Measurements from ENCODE around the gene ICA1. TPM values are rescaled to one million over a fixed set of nuclear protein-coding genes. Genes with fewer than 3 reads are reported as not detected.

Gene ICA1
- total and polyA plus RNA-seq, 2 donors (not counting 3 experiments of a cell fraction or from before 2014, with no cell fraction given) = 19.0 to 47.1 TPM

GRCh38 chr7:8176370-8177081 lies 85.4 kb downstream of the ICA1 start:
- H3K79me2 ChIP-seq (ENCODE audit: control insufficient read depth, insufficient read depth, low read length) = no peaks in the 10 kb centered on the region
- TF ChIP-seq POLR2A (IDR thresholded peaks at IDR 0.05; ENCODE audit: low read depth, low read length) = no peak
- no peak for TF ChIP-seq POLR2AphosphoS5 (IDR thresholded peaks at IDR 0.05; ENCODE audit: insufficient read depth, low read depth, low read length)
- no peak for TF ChIP-seq MYC (IDR thresholded peaks at IDR 0.05; ENCODE audit: low read depth, low read length)
- TF ChIP-seq EZH2 (IDR thresholded peaks at IDR 0.05; ENCODE audit: borderline replicate concordance, low read depth, low read length, severe bottlenecking) = no peak
- no peak for TF ChIP-seq MAX (IDR thresholded peaks at IDR 0.05; ENCODE audit: insufficient read depth, insufficient read length)
- no peak for TF ChIP-seq GATA2 (IDR thresholded peaks at IDR 0.05; ENCODE audit: insufficient read depth, insufficient read length, low read depth, low read length)
- no peak for TF ChIP-seq JUN (IDR thresholded peaks at IDR 0.05; ENCODE audit: borderline replicate concordance, insufficient read depth, insufficient read length, low read depth)
- TF ChIP-seq FOS (IDR thresholded peaks at IDR 0.05; ENCODE audit: borderline replicate concordance, insufficient read depth, low read length) = no peak
- TF ChIP-seq, protein P1, sequence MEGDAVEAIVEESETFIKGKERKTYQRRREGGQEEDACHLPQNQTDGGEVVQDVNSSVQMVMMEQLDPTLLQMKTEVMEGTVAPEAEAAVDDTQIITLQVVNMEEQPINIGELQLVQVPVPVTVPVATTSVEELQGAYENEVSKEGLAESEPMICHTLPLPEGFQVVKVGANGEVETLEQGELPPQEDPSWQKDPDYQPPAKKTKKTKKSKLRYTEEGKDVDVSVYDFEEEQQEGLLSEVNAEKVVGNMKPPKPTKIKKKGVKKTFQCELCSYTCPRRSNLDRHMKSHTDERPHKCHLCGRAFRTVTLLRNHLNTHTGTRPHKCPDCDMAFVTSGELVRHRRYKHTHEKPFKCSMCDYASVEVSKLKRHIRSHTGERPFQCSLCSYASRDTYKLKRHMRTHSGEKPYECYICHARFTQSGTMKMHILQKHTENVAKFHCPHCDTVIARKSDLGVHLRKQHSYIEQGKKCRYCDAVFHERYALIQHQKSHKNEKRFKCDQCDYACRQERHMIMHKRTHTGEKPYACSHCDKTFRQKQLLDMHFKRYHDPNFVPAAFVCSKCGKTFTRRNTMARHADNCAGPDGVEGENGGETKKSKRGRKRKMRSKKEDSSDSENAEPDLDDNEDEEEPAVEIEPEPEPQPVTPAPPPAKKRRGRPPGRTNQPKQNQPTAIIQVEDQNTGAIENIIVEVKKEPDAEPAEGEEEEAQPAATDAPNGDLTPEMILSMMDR (IDR thresholded peaks at IDR 0.05; ENCODE audit: extremely low read depth in 1 of 2, insufficient read depth in 1 of 2, low read depth in 1 of 2, low read length in 2 of 2) = no peak
- H3K27ac ChIP-seq (ENCODE audit: insufficient read depth, low read depth, low read length) = no peak overlapping the region
- ChIA-PET CTCF (interaction anchor here (1.5 kb wide), 1 partner anchor 14 kb away, joined by 6 read pairs; no protein-coding TSS in a partner anchor), POLR2A (no interaction called here)
- no TSS peak for BruUV-seq (replicated peaks)
- H3K36me3 ChIP-seq (ENCODE audit: control insufficient read depth in 2 of 2, extremely low read depth in 1 of 2, insufficient read depth in 2 of 2, low read length in 2 of 2) = no peaks in the 10 kb centered on the region
- no peak for FAIRE-seq
- no peaks in the 10 kb centered on the region for H3K9me1 ChIP-seq (replicated peaks; ENCODE audit: control insufficient read depth, extremely low read depth, insufficient read depth, low read length)
- intact Hi-C loops (cut with micrococcal nuclease) = no loop called here
- H3K4me1 ChIP-seq (ENCODE audit: control insufficient read depth, extremely low read depth, insufficient read depth, low read length) = peaks cover 14% of the 10 kb centered on the region
- H3K4me2 ChIP-seq (ENCODE audit: insufficient read depth, low read length) = no peak overlapping the region
- H3K4me3 ChIP-seq (replicated peaks in 1 of 3; ENCODE audit: insufficient read depth in 1 of 3, low read depth in 1 of 3, low read length in 3 of 3) = no peak overlapping the region
- no peak for DNase-seq (ENCODE audit: low read depth, low spot score)
- no peaks in the 10 kb centered on the region for H4K20me1 ChIP-seq (replicated peaks; ENCODE audit: control insufficient read depth, extremely low read depth, insufficient read depth, low read length)
- no peaks in the 10 kb centered on the region for H3K9me3 ChIP-seq (replicated peaks; ENCODE audit: control insufficient read depth, insufficient read depth, low read length)
- dilution Hi-C loops (cut with MboI; ENCODE audit: extremely low pct_ligation_motif_present, low sequenced_read_pairs) = no loop called here
- no peak overlapping the region for H2AFZ ChIP-seq (ENCODE audit: low read depth, low read length)
- no peaks in the 10 kb centered on the region for H3K27me3 ChIP-seq (ENCODE audit: control insufficient read depth in 2 of 2, insufficient read depth in 2 of 2, low read length in 2 of 2)
- H3K9ac ChIP-seq (replicated peaks; ENCODE audit: extremely low read depth, insufficient read depth, low read length) = no peak overlapping the region

All from endothelial cell of umbilical vein (primary cell).